Amniotic stem cell (primary cell): ENCODE measurements around the gene VIL1.
A peak's percentile ranks its signal among the peaks of the same experiment; 100 is the strongest.

ENCODE experiments used
- DNase-seq: peaks from one replicate; lab custom pipeline; 2025; lab: John Stamatoyannopoulos, UW

Gene VIL1

GRCh38 chr2:218406209-218406948 is 12.5 kb upstream of the VIL1 start:
- DNase-seq, result peak; percentile 99

DNA sequence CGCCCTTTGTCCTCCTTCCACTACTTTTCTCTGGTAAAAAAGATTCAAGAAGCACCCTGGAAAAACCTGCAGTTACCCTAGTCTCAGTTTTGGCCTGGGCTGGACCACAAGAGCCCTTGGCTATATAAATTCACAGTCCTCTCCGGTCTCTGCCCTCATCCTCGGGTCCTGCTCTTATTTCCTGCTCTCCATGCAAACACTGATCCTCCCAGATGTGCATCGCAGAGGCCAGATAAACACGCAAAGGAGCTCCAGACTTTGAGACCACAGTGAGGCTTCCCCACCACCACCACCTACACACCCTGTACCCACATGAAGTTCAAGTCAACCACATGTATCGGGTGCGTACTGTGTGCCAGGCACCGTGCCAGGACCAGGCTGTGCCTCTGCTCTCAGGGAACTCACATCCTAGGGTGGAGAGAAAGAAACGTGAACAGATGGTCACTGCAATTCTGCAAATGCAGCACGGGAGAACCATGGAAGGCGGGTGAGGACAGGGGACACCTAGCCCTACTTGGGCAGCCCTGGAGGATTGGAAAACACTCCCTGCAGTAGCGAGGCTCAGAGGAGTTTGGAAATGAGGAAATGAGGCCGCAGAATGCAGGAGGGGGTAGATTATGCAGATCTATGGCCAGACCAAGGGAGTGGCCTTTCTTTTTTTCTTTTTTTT is 11.8 kb upstream of the VIL1 start:
- DNase-seq, result no peak

- DNase-seq, result no peak
These were observed 11.2 kb upstream of the VIL1 start for GRCh38 chr2:218407717-218408116.

GRCh38 chr2:218418321-218418716 is 604 bp upstream of the VIL1 start:
- no peak for DNase-seq

- DNase-seq, result no peak
These were observed 800 bp downstream of the VIL1 start for GRCh38 chr2:218419630-218420216.

- no peak for DNase-seq
These were observed 2.1 kb downstream of the VIL1 start for GRCh38 chr2:218421027-218421426.

GRCh38 chr2:218422403-218423086 is 3.6 kb downstream of the VIL1 start:
- no peak for DNase-seq

- DNase-seq, result no peak
These were observed 4.7 kb downstream of the VIL1 start for GRCh38 chr2:218423584-218423983.

- DNase-seq, result no peak
These were observed 6.6 kb downstream of the VIL1 start for GRCh38 chr2:218425531-218425930.

DNA sequence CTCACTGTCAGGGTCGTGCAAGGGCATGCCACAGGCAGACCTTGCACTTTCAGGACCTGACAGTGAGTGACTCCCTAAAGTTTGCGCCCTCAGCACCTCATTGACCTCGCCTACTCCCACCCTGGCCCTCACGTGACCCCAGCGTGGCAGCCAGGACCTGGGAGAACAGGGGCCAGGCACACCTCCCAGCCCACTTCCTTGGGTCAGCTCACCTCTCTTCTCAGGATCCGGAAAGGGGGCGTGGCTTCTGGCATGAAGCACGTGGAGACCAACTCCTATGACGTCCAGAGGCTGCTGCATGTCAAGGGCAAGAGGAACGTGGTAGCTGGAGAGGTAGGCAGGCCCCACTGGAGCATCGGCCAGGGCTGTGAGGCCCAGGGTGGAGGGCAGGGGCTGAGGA is 8.8 kb downstream of the VIL1 start:
- no peak for DNase-seq

DNA sequence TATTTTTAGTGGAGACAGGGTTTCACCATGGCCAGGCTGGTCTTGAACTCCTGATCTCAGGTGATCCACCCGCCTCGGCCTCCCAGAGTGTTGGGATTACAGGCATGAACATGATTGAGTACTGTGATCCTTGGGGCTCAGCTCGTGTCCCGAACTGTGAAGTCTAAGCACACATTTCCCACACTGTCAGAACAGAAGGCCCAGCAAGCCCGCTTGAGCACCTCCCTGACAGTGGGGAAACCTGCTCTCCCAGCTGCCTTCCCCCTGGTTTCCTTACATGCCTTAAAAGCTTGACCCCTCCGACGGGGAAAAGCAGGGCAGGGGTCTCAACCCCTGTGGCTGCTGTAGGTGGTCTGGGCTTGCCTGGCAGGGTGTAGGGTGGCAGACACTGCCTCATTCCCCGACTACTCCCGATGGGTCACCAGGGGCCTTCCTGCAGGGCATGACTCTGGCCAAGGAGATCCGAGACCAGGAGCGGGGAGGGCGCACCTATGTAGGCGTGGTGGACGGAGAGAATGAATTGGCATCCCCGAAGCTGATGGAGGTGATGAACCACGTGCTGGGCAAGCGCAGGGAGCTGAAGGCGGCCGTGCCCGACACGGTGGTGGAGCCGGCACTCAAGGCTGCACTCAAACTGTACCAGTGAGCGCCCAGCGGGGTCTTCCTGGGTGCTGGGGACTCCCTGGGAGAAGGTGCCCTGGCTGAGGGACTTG is 10.1 kb downstream of the VIL1 start:
- no peak for DNase-seq

- no peak for DNase-seq
These were observed 11.2 kb downstream of the VIL1 start for GRCh38 chr2:218429911-218430692.

DNA sequence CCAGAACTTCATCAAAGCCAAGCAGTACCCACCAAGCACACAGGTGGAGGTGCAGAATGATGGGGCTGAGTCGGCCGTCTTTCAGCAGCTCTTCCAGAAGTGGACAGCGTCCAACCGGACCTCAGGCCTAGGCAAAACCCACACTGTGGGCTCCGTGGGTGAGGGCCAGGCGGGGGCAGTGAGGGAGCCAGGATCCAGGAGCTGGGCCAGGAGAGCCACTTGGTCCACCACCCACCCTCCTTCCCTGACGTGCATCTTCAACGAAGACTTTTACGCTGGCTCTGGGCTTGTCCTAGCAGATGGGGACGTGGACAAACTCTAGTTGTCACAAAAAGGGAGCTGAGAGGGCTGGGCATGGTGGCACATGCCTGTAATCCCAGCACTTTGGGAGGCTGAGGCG is 11.8 kb downstream of the VIL1 start:
- DNase-seq, result no peak

DNA sequence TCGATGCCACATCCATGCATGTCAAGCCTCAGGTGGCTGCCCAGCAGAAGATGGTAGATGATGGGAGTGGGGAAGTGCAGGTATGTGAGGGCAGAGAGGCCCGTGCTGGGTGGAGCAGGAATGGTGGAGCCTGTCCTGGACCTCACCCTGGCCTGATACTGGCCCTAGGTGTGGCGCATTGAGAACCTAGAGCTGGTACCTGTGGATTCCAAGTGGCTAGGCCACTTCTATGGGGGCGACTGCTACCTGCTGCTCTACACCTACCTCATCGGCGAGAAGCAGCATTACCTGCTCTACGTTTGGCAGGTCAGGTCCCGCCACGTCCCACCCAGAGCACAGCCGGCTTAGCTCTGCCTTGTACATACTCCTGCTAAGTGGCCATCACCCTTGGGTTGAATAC is 13.0 kb downstream of the VIL1 start:
- DNase-seq, result no peak

GRCh38 chr2:218432676-218433365 is 13.9 kb downstream of the VIL1 start:
- DNase-seq, result no peak

- no peak for DNase-seq
These were observed 15.5 kb downstream of the VIL1 start for GRCh38 chr2:218434456-218434855.

DNA sequence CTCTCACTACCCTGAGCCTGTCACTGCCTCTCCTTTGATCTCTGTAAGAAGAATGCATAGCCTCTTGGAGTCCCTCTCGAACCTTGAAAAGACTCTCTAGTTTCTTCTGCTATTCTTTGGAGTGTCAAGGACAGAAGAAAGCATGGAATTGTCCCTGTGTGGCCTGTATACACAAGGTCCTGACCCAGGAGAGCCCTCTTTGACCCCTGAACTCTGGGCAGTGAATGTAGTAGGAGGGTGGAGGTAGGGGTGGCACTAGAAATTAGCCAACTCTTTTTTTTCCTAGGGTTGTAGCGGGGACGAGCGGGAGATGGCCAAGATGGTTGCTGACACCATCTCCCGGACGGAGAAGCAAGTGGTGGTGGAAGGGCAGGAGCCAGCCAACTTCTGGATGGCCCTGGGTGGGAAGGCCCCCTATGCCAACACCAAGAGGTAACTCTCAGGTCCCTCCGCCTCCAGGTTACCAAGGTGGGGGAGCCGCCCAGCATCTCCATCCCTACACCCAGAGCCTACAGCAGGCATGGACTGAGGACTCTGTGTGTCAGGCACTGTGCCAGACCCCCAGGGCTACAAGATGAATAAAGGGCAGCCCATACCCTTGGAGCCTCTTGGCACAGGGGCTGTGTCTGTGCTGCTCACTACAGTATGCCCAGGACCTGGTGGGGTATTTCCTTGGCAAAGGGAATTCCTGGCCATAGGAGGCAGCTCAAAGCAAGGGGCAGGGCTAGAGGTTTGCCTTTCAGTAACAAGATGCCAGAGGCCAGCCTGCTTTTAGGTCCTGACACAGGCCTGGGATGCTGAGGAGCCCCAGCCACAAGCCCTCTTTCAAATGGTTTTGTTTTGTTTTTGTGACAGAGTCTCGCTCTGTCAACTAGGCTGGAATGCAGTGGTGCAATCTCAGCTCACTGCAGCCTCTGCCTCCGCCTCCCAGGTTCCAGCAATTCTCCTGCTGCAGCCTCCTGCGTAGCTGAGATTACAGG is 16.4 kb downstream of the VIL1 start:
- DNase-seq, result no peak

- DNase-seq, result no peak
These were observed 18.1 kb downstream of the VIL1 start for GRCh38 chr2:218436992-218437391.

GRCh38 chr2:218437969-218438368 is 19.0 kb downstream of the VIL1 start:
- DNase-seq, result no peak

GRCh38 chr2:218438596-218438995 is 19.7 kb downstream of the VIL1 start:
- no peak for DNase-seq
